Breast epithelium (tissue), 3 donors: ENCODE results near the gene VPS45.

Source experiments
- CTCF ChIP-seq, 3 donors: fragments of 450-650 bp; IDR thresholded peaks; one replicate each; pipeline ENCODE4 v1.5.1; 2016 to 2017; ENCODE audit warnings: antibody characterized with exemption in 3 of 3, mild to moderate bottlenecking in 3 of 3, moderate library complexity in 3 of 3
- POLR2A ChIP-seq: fragments of 450-650 bp; IDR thresholded peaks from one replicate; pipeline ENCODE4 v1.6.1; 2016; ENCODE audit warnings: antibody characterized with exemption, mild to moderate bottlenecking, moderate library complexity
- POLR2AphosphoS5 ChIP-seq, 3 donors: sonication (generic); formaldehyde crosslinking; IDR thresholded peaks; one replicate each; pipeline ENCODE4 v1.6.1; 2017; ENCODE audit warnings: antibody characterized with exemption in 3 of 3

- TF ChIP-seq POLR2AphosphoS5 (IDR thresholded peaks at IDR 0.05) (peak in 1 of 3 donors; percentile 18), CTCF (IDR thresholded peaks at IDR 0.05) (no peak), POLR2A (no peak)
Observed at GRCh38 chr1:150152772-150153456, 85.3 kb downstream of the VPS45 start.
